ENCODE data around the gene PDZD2. TPM values are rescaled to one million over a fixed set of nuclear protein-coding genes. Genes with fewer than 3 reads are reported as not detected.

Gene PDZD2
- total RNA-seq, 1 experiment from 2014 or later: 0.37 TPM

DNA sequence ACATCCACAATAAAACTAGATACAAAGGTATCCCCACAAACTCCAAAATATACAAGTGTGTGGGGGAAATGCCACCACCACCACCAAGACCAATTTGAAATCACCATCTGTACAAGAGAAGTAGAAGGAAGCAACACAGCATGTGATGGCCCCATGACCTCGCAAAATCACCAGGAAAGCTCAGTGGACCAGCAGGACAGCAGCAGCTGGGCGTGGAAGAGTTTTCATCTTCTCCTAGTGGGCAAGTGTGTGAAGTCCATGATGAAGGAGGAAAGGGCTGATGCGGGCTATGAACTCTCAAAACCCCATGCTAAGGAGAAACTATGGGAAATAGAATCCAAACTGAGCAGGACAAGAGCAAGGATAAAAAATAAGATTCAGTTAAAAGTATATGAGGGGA, 477.1 kb downstream of the PDZD2 start:
- Histone ChIP-seq H3K27ac (ENCODE audit: low read depth, low read length) (no peak overlapping the region), H4K20me1 (ENCODE audit: insufficient read depth) (no peaks in the 10 kb centered on the region), H3K36me3 (ENCODE audit: control insufficient read depth in 1 of 2, insufficient read depth in 2 of 2, low read length in 2 of 2) (peaks cover 5 to 7% of the 10 kb centered on the region in 2 experiments; a peak in 3 of 4 replicates), H3K9me3 (ENCODE audit: control insufficient read depth in 1 of 2, insufficient read depth in 1 of 2, low read depth in 1 of 2, low read length in 2 of 2) (no peaks in the 10 kb centered on the region), H3K4me3 (replicated peaks in 1 of 2; ENCODE audit: low read depth in 1 of 2, low read length in 2 of 2) (no peak overlapping the region), H3K27me3 (ENCODE audit: insufficient read depth, low read length) (no peaks in the 10 kb centered on the region), H3K79me2 (ENCODE audit: insufficient read depth, low read length) (peaks cover 55% of the 10 kb centered on the region), H3K4me2 (ENCODE audit: low read length) (no peak overlapping the region), H3K9ac (ENCODE audit: low read length) (no peak overlapping the region), H2AFZ (ENCODE audit: low read depth, low read length, poor library complexity, severe bottlenecking) (no peak overlapping the region), H3K9me2 (ENCODE audit: insufficient read depth) (no peaks in the 10 kb centered on the region), H3K4me1 (ENCODE audit: control insufficient read depth in 1 of 2, insufficient read depth in 2 of 2, low read length in 2 of 2) (no peaks in the 10 kb centered on the region)
- POLR2A ChIA-PET: no interaction called here
- DNase-seq (ENCODE audit: low read depth, low spot score) (no peak), ATAC-seq (peak; percentile 60)
- RAD21 ChIA-PET (ENCODE audit: low non-redundant PET in 1 of 2, low total read pairs in 2 of 2, uncharacterized antibody in 2 of 2, unreplicated experiment in 2 of 2): no interaction called here
- TF ChIP-seq CTCF (IDR thresholded peaks at IDR 0.05 in 2 of 3, conservative IDR thresholded peaks at IDR 0.05 in 1 of 3; ENCODE audit: borderline replicate concordance in 1 of 3, insufficient read depth in 1 of 3, low read depth in 2 of 3, low read length in 2 of 3) (no peak; a peak in 1 of 6 replicates), ZFX (IDR thresholded peaks at IDR 0.05) (no peak), FOSL1 (IDR thresholded peaks at IDR 0.05; ENCODE audit: low read depth) (no peak), SP1 (IDR thresholded peaks at IDR 0.05; ENCODE audit: low read depth) (no peak), ZNF274 (IDR thresholded peaks at IDR 0.05; ENCODE audit: low read depth, low read length) (no peak), ZBTB33 (IDR thresholded peaks at IDR 0.05; ENCODE audit: extremely low read depth, insufficient replicate concordance, low read length) (no peak), POLR2AphosphoS5 (IDR thresholded peaks at IDR 0.05; ENCODE audit: low read depth, low read length) (no peak), JUND (IDR thresholded peaks at IDR 0.05) (no peak), POLR2A (IDR thresholded peaks at IDR 0.05; ENCODE audit: borderline replicate concordance, extremely low read depth, insufficient read depth, insufficient read length) (no peak), CEBPB (IDR thresholded peaks at IDR 0.05; ENCODE audit: low read depth) (no peak), ELF1 (IDR thresholded peaks at IDR 0.05; ENCODE audit: borderline replicate concordance, low read depth) (no peak)
- TF ChIP-seq, protein P1, sequence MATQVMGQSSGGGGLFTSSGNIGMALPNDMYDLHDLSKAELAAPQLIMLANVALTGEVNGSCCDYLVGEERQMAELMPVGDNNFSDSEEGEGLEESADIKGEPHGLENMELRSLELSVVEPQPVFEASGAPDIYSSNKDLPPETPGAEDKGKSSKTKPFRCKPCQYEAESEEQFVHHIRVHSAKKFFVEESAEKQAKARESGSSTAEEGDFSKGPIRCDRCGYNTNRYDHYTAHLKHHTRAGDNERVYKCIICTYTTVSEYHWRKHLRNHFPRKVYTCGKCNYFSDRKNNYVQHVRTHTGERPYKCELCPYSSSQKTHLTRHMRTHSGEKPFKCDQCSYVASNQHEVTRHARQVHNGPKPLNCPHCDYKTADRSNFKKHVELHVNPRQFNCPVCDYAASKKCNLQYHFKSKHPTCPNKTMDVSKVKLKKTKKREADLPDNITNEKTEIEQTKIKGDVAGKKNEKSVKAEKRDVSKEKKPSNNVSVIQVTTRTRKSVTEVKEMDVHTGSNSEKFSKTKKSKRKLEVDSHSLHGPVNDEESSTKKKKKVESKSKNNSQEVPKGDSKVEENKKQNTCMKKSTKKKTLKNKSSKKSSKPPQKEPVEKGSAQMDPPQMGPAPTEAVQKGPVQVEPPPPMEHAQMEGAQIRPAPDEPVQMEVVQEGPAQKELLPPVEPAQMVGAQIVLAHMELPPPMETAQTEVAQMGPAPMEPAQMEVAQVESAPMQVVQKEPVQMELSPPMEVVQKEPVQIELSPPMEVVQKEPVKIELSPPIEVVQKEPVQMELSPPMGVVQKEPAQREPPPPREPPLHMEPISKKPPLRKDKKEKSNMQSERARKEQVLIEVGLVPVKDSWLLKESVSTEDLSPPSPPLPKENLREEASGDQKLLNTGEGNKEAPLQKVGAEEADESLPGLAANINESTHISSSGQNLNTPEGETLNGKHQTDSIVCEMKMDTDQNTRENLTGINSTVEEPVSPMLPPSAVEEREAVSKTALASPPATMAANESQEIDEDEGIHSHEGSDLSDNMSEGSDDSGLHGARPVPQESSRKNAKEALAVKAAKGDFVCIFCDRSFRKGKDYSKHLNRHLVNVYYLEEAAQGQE (IDR thresholded peaks at IDR 0.05; ENCODE audit: low read depth): no peak
- CTCF ChIA-PET: no interaction called here
- no TSS peak for BruUV-seq (replicated peaks)
- intact Hi-C loops (cut with micrococcal nuclease): no loop called here
